ENCODE results near the gene CFAP43.

Gene CFAP43

DNA sequence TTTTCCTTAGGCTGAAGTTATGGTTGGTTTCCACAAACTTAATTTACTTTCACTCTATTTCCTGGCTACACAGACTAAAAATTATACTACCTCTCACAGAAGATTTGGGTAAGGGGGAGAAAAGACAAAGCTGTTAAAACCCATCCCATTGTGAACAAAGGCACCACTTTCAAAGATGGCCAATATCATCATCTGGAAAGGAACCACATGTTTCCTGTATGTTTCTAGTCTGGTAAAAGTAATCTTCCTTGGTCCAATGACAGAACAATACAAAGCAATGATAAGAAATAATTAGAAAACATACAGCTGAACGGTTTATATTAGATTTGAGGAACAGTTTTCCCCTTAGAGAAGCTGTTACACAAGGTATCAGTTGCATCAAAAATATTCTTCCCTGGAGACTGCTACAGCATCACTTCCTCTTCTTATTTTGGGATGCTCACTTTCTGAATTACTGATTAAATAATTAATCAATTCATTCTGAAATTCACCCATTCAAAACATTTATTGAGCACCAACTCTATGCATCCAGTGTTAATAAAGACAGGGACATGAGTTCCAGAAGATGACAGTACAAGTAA is 118.7 kb downstream of the CFAP43 start:
- Histone ChIP-seq H3K36me3 (ENCODE audit: control insufficient read depth, insufficient read depth, low read length) (no peaks in the 10 kb centered on the region), H3K4me1 (ENCODE audit: control insufficient read depth, insufficient read depth, low read length) (0 out of 2 replicates have a peak, but pooled peaks cover 5% of the 10 kb centered on the region), H3K27me3 (ENCODE audit: control insufficient read depth, insufficient read depth, low read length) (no peaks in the 10 kb centered on the region), H3K27ac (ENCODE audit: low read depth, low read length) (no peak overlapping the region), H3K9ac (ENCODE audit: low read length) (no peak overlapping the region), H3K9me3 (ENCODE audit: control insufficient read depth, insufficient read depth, low read depth, low read length) (no peaks in the 10 kb centered on the region), H3K4me3 (ENCODE audit: low read depth, low read length) (no peak overlapping the region)

- Histone ChIP-seq H3K9me3 (ENCODE audit: control insufficient read depth, insufficient read depth, low read depth, low read length) (no peaks in the 10 kb centered on the region), H3K4me1 (ENCODE audit: control insufficient read depth, insufficient read depth, low read length) (no peaks in the 10 kb centered on the region), H3K27me3 (ENCODE audit: control insufficient read depth, insufficient read depth, low read length) (no peaks in the 10 kb centered on the region), H3K27ac (ENCODE audit: low read depth, low read length) (no peak overlapping the region), H3K4me3 (ENCODE audit: low read depth, low read length) (no peak overlapping the region), H3K9ac (ENCODE audit: low read length) (no peak overlapping the region), H3K36me3 (ENCODE audit: control insufficient read depth, insufficient read depth, low read length) (no peaks in the 10 kb centered on the region)
Observed at GRCh38 chr10:104109908-104110662, 122.1 kb downstream of the CFAP43 start.

GRCh38 chr10:104104926-104105325 is 127.2 kb downstream of the CFAP43 start:
- Histone ChIP-seq H3K9ac (ENCODE audit: low read length) (no peak overlapping the region), H3K36me3 (ENCODE audit: control insufficient read depth, insufficient read depth, low read length) (no peaks in the 10 kb centered on the region), H3K27me3 (ENCODE audit: control insufficient read depth, insufficient read depth, low read length) (no peaks in the 10 kb centered on the region), H3K27ac (ENCODE audit: low read depth, low read length) (no peak overlapping the region), H3K9me3 (ENCODE audit: control insufficient read depth, insufficient read depth, low read depth, low read length) (no peaks in the 10 kb centered on the region), H3K4me1 (ENCODE audit: control insufficient read depth, insufficient read depth, low read length) (no peaks in the 10 kb centered on the region), H3K4me3 (ENCODE audit: low read depth, low read length) (no peak overlapping the region)

DNA sequence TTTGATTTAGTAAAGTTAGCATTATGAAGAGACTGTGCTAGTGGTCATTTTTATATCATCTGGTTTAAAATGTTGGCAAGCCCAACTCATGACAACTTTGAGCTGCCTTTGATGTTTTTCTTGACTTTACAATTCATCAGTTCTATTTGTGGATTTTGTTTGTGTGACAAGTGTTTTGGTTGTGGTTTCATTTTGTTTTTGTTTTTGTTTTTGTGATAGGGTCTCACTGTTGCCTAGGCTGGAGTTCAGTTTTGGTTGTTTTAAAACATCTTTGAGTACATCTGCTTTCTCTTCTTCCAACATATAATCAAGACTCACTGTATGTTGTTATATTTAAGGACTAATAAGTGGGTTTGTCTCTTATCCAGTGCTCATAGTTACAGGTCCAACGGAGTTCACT is 127.7 kb downstream of the CFAP43 start:
- H3K4me3 ChIP-seq (ENCODE audit: low read depth, low read length), result no peak overlapping the region
- no peak overlapping the region for H3K9ac ChIP-seq (ENCODE audit: low read length)
- no peaks in the 10 kb centered on the region for H3K9me3 ChIP-seq (ENCODE audit: control insufficient read depth, insufficient read depth, low read depth, low read length)
- no peaks in the 10 kb centered on the region for H3K4me1 ChIP-seq (ENCODE audit: control insufficient read depth, insufficient read depth, low read length)
- H3K27me3 ChIP-seq (ENCODE audit: control insufficient read depth, insufficient read depth, low read length), result no peaks in the 10 kb centered on the region
- no peak overlapping the region for H3K27ac ChIP-seq (ENCODE audit: low read depth, low read length)
- H3K36me3 ChIP-seq (ENCODE audit: control insufficient read depth, insufficient read depth, low read length), result no peaks in the 10 kb centered on the region

GRCh38 chr10:104103956-104104355 is 128.2 kb downstream of the CFAP43 start:
- H3K4me3 ChIP-seq (ENCODE audit: low read depth, low read length), result no peak overlapping the region
- H3K27me3 ChIP-seq (ENCODE audit: control insufficient read depth, insufficient read depth, low read length), result no peaks in the 10 kb centered on the region
- H3K27ac ChIP-seq (ENCODE audit: low read depth, low read length), result no peak overlapping the region
- no peaks in the 10 kb centered on the region for H3K36me3 ChIP-seq (ENCODE audit: control insufficient read depth, insufficient read depth, low read length)
- H3K9ac ChIP-seq (ENCODE audit: low read length), result no peak overlapping the region
- no peaks in the 10 kb centered on the region for H3K4me1 ChIP-seq (ENCODE audit: control insufficient read depth, insufficient read depth, low read length)
- no peaks in the 10 kb centered on the region for H3K9me3 ChIP-seq (ENCODE audit: control insufficient read depth, insufficient read depth, low read depth, low read length)

- H3K27me3 ChIP-seq (ENCODE audit: control insufficient read depth, insufficient read depth, low read length), result no peaks in the 10 kb centered on the region
- peaks cover 5% of the 10 kb centered on the region for H3K9me3 ChIP-seq (ENCODE audit: control insufficient read depth, insufficient read depth, low read depth, low read length)
- no peak overlapping the region for H3K27ac ChIP-seq (ENCODE audit: low read depth, low read length)
- no peak overlapping the region for H3K9ac ChIP-seq (ENCODE audit: low read length)
- H3K36me3 ChIP-seq (ENCODE audit: control insufficient read depth, insufficient read depth, low read length), result no peaks in the 10 kb centered on the region
- no peak overlapping the region for H3K4me3 ChIP-seq (ENCODE audit: low read depth, low read length)
- H3K4me1 ChIP-seq (ENCODE audit: control insufficient read depth, insufficient read depth, low read length), result no peaks in the 10 kb centered on the region
Observed at GRCh38 chr10:104101902-104102301, 130.3 kb downstream of the CFAP43 start.

- Histone ChIP-seq H3K4me1 (ENCODE audit: control insufficient read depth, insufficient read depth, low read length) (no peaks in the 10 kb centered on the region), H3K4me3 (ENCODE audit: low read depth, low read length) (no peak overlapping the region), H3K9ac (ENCODE audit: low read length) (no peak overlapping the region), H3K27me3 (ENCODE audit: control insufficient read depth, insufficient read depth, low read length) (no peaks in the 10 kb centered on the region), H3K27ac (ENCODE audit: low read depth, low read length) (no peak overlapping the region), H3K36me3 (ENCODE audit: control insufficient read depth, insufficient read depth, low read length) (no peaks in the 10 kb centered on the region), H3K9me3 (ENCODE audit: control insufficient read depth, insufficient read depth, low read depth, low read length) (peaks cover 9% of the 10 kb centered on the region)
Observed at GRCh38 chr10:104100795-104101194, 131.4 kb downstream of the CFAP43 start.

DNA sequence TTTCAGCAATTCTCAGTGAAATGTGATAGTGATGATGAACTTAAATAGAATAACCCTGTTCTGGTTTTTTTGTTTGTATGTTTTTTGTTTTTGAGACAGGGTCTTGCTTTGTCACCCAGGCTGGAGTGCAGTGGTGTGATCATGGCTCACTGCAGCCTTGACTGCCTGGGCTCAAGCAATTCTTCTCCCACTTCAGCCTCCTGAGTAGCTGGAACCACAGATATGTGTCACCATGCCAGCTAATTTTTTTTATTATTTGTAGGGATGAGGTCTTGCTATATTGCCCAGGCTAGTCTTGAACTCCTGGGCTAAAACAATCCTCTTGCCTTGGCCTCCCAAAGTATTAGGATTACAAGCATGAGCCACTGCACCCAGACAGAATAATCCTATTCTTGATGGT is 132.2 kb downstream of the CFAP43 start:
- Histone ChIP-seq H3K27me3 (ENCODE audit: control insufficient read depth, insufficient read depth, low read length) (no peaks in the 10 kb centered on the region), H3K9me3 (ENCODE audit: control insufficient read depth, insufficient read depth, low read depth, low read length) (peaks cover 9% of the 10 kb centered on the region), H3K27ac (ENCODE audit: low read depth, low read length) (no peak overlapping the region), H3K9ac (ENCODE audit: low read length) (no peak overlapping the region), H3K36me3 (ENCODE audit: control insufficient read depth, insufficient read depth, low read length) (no peaks in the 10 kb centered on the region), H3K4me1 (ENCODE audit: control insufficient read depth, insufficient read depth, low read length) (no peaks in the 10 kb centered on the region), H3K4me3 (ENCODE audit: low read depth, low read length) (no peak overlapping the region)

DNA sequence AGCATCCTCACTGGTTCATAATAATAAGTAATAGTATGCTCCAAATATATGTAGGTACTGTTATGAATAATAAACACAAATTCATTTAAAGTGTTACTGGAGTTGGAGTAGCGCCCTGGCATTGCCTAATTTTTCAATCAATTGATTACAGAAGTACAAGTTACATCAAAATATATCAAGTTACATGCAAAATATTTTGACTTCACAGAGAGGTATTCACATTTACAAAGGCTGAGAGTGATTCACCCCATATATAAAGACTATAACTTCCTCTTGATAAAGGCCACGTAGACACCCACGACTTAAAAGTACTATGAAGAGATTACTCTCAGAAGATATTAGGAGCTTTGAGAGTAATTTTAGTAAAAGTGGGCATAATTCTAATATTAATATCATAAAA is 132.9 kb downstream of the CFAP43 start:
- no peaks in the 10 kb centered on the region for H3K27me3 ChIP-seq (ENCODE audit: control insufficient read depth, insufficient read depth, low read length)
- no peak overlapping the region for H3K27ac ChIP-seq (ENCODE audit: low read depth, low read length)
- no peak overlapping the region for H3K4me3 ChIP-seq (ENCODE audit: low read depth, low read length)
- H3K9ac ChIP-seq (ENCODE audit: low read length), result no peak overlapping the region
- no peaks in the 10 kb centered on the region for H3K4me1 ChIP-seq (ENCODE audit: control insufficient read depth, insufficient read depth, low read length)
- H3K9me3 ChIP-seq (ENCODE audit: control insufficient read depth, insufficient read depth, low read depth, low read length), result peaks cover 9% of the 10 kb centered on the region
- H3K36me3 ChIP-seq (ENCODE audit: control insufficient read depth, insufficient read depth, low read length), result no peaks in the 10 kb centered on the region

GRCh38 chr10:104098358-104098925 is 133.7 kb downstream of the CFAP43 start:
- no peaks in the 10 kb centered on the region for H3K4me1 ChIP-seq (ENCODE audit: control insufficient read depth, insufficient read depth, low read length)
- H3K4me3 ChIP-seq (ENCODE audit: low read depth, low read length), result no peak overlapping the region
- H3K36me3 ChIP-seq (ENCODE audit: control insufficient read depth, insufficient read depth, low read length), result no peaks in the 10 kb centered on the region
- no peak overlapping the region for H3K9ac ChIP-seq (ENCODE audit: low read length)
- H3K9me3 ChIP-seq (ENCODE audit: control insufficient read depth, insufficient read depth, low read depth, low read length), result peaks cover 9% of the 10 kb centered on the region
- H3K27ac ChIP-seq (ENCODE audit: low read depth, low read length), result no peak overlapping the region
- H3K27me3 ChIP-seq (ENCODE audit: control insufficient read depth, insufficient read depth, low read length), result no peaks in the 10 kb centered on the region

GRCh38 chr10:104096692-104097091 is 135.5 kb downstream of the CFAP43 start:
- no peak overlapping the region for H3K4me3 ChIP-seq (ENCODE audit: low read depth, low read length)
- H3K9ac ChIP-seq (ENCODE audit: low read length), result no peak overlapping the region
- H3K27me3 ChIP-seq (ENCODE audit: control insufficient read depth, insufficient read depth, low read length), result no peaks in the 10 kb centered on the region
- no peak overlapping the region for H3K27ac ChIP-seq (ENCODE audit: low read depth, low read length)
- no peaks in the 10 kb centered on the region for H3K4me1 ChIP-seq (ENCODE audit: control insufficient read depth, insufficient read depth, low read length)
- H3K36me3 ChIP-seq (ENCODE audit: control insufficient read depth, insufficient read depth, low read length), result no peaks in the 10 kb centered on the region
- peaks cover 9% of the 10 kb centered on the region for H3K9me3 ChIP-seq (ENCODE audit: control insufficient read depth, insufficient read depth, low read depth, low read length)

Measured in HUES6 (cell line).